WTC11 (cell line): ENCODE data around the gene CTNNBIP1.

ENCODE experiments used
- CREB1 ChIP-seq: sonication (generic); formaldehyde crosslinking; IDR thresholded peaks from 2 replicates; pipeline ENCODE4 v1.8.0; 2023; ENCODE audit warnings: mild to moderate bottlenecking, missing genetic modification reagents
- HMGXB4 ChIP-seq: sonication (generic); formaldehyde crosslinking; IDR thresholded peaks from 2 replicates; pipeline ENCODE4 v1.8.1; 2023; ENCODE audit warnings: mild to moderate bottlenecking, moderate library complexity, missing genetic modification reagents
- SMAD4 ChIP-seq: sonication (generic); formaldehyde crosslinking; IDR thresholded peaks from 2 replicates; pipeline ENCODE4 v1.8.0; 2022; ENCODE audit warnings: mild to moderate bottlenecking, missing genetic modification reagents
- SP1 ChIP-seq: sonication (generic); formaldehyde crosslinking; conservative IDR thresholded peaks from 2 replicates; pipeline ENCODE4 v1.8.1; 2022; ENCODE audit warnings: missing genetic modification reagents
- TF ChIP-seq, protein P1 (sequence below): fragments of 200-600 bp; IDR thresholded peaks from 2 replicates; pipeline ENCODE4 v1.8.0; 2022; ENCODE audit warnings: antibody characterized with exemption

DNA sequence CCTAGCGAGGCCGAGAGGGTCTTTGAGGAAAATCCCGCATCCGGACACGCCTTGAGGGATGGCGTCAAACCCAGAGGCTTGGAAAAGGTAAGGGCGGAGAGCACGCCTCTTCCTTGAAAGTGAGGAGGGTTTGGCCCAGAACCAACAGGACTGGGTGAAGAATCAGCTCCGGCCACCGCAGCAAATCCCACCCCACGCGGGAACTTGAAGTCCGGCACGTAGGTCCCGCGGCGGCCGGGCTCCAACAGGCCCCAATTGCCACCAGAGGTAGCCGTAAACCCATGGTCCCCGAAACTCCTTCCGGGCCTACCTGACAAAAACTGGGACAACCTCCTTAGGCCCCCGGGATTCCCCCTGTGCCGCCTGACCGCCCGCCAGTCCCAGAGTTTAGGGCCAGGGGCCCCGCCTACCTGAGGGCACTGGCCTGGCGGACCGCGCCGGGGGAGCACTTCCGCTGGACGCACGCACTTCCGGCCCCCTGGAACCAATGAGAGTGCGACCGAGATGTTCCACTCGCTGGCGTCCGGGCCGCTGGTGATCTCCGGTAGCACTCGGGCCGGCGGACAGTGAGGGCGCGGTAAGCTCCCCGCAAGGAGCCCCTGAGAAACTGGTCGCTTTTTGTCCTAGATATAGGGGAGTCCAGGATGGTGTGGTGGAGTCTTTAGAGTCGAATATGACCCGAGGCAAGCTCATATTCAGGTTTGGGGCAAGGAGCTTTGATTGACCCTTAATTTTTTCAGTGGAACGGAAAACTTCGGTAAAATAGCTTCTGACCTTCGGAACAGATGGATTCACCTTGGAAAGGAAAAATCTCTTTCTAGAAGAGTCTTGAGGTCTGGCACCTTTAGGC is 33.1 kb upstream of the CTNNBIP1 start, which contains the start of the genes LZIC and NMNAT1:
- TF ChIP-seq HMGXB4 (CRISPR knock-in tag): peak; percentile 79
- peak; percentile 77; the same call in 1 of the 2 replicates for TF ChIP-seq CREB1 (CRISPR knock-in tag)
- TF ChIP-seq, protein P1, sequence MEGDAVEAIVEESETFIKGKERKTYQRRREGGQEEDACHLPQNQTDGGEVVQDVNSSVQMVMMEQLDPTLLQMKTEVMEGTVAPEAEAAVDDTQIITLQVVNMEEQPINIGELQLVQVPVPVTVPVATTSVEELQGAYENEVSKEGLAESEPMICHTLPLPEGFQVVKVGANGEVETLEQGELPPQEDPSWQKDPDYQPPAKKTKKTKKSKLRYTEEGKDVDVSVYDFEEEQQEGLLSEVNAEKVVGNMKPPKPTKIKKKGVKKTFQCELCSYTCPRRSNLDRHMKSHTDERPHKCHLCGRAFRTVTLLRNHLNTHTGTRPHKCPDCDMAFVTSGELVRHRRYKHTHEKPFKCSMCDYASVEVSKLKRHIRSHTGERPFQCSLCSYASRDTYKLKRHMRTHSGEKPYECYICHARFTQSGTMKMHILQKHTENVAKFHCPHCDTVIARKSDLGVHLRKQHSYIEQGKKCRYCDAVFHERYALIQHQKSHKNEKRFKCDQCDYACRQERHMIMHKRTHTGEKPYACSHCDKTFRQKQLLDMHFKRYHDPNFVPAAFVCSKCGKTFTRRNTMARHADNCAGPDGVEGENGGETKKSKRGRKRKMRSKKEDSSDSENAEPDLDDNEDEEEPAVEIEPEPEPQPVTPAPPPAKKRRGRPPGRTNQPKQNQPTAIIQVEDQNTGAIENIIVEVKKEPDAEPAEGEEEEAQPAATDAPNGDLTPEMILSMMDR: no peak
- peak; percentile 99 for TF ChIP-seq SP1 (CRISPR knock-in tag)
- no peak for TF ChIP-seq SMAD4
